ENCODE data around the gene PSEN1.

PSEN1 gene

GRCh38 chr14:73153272-73153671 is 17.0 kb downstream of the PSEN1 start:
- no peak for DNase-seq (ENCODE audit: low spot score)
- Histone ChIP-seq H3K9ac (ENCODE audit: low read depth, low read length, poor library complexity) (no peak overlapping the region), H3K18ac (ENCODE audit: low read length) (no peak overlapping the region), H3K14ac (ENCODE audit: low read length) (no peak overlapping the region), H2BK12ac (ENCODE audit: low read length) (no peak overlapping the region), H2BK5ac (ENCODE audit: low read length) (no peak overlapping the region), H3K27ac (replicated peaks; ENCODE audit: low read length) (no peak overlapping the region), H3K4me3 (ENCODE audit: low read length in 2 of 2) (no peak overlapping the region), H4K91ac (ENCODE audit: low read depth, low read length, poor library complexity) (no peak overlapping the region), H3K79me1 (ENCODE audit: low read depth, low read length) (peaks cover 3% of the 10 kb centered on the region), H4K8ac (ENCODE audit: low read depth, low read length) (no peak overlapping the region), H2AK5ac (ENCODE audit: low read depth, low read length) (no peak overlapping the region), H3K9me3 (replicated peaks in 1 of 2; ENCODE audit: control insufficient read depth in 2 of 2, insufficient read depth in 1 of 2, low read depth in 1 of 2, low read length in 2 of 2) (no peaks in the 10 kb centered on the region), H3K27me3 (ENCODE audit: control insufficient read depth in 3 of 3, insufficient read depth in 3 of 3, low read depth in 1 of 3, low read length in 3 of 3) (no peaks in the 10 kb centered on the region), H3K4ac (ENCODE audit: low read length) (no peak overlapping the region), H2BK120ac (ENCODE audit: low read depth, low read length) (no peak overlapping the region), H3K36me3 (replicated peaks in 1 of 2; ENCODE audit: control insufficient read depth in 2 of 2, insufficient read depth in 2 of 2, low read length in 2 of 2) (peaks cover 6 to 85% of the 10 kb centered on the region in 2 donors), H3K4me2 (ENCODE audit: insufficient read depth, low read length, poor library complexity, severe bottlenecking) (no peak overlapping the region), H3K4me1 (ENCODE audit: control insufficient read depth in 2 of 2, insufficient read depth in 1 of 2, low read depth in 1 of 2, low read length in 2 of 2) (no peaks in the 10 kb centered on the region), H2BK15ac (ENCODE audit: low read length) (no peak overlapping the region), H3K23ac (ENCODE audit: low read depth, low read length, poor library complexity) (no peak overlapping the region), H2AFZ (ENCODE audit: low read length) (no peak overlapping the region)

GRCh38 chr14:73162251-73162650 is 25.9 kb downstream of the PSEN1 start:
- H3K4me3 ChIP-seq (ENCODE audit: low read length in 2 of 2): no peak overlapping the region
- H3K23ac ChIP-seq (ENCODE audit: low read depth, low read length, poor library complexity): no peak overlapping the region
- no peak overlapping the region for H3K18ac ChIP-seq (ENCODE audit: low read length)
- no peak overlapping the region for H3K4ac ChIP-seq (ENCODE audit: low read length)
- H2AK5ac ChIP-seq (ENCODE audit: low read depth, low read length): no peak overlapping the region
- no peak overlapping the region for H3K14ac ChIP-seq (ENCODE audit: low read length)
- H3K9ac ChIP-seq (ENCODE audit: low read depth, low read length, poor library complexity): no peak overlapping the region
- H3K27me3 ChIP-seq (ENCODE audit: control insufficient read depth in 3 of 3, insufficient read depth in 3 of 3, low read depth in 1 of 3, low read length in 3 of 3): no peaks in the 10 kb centered on the region
- no peak overlapping the region for H2BK15ac ChIP-seq (ENCODE audit: low read length)
- no CpG with 5 or more reads among the region's 11 CpGs for WGBS, 2 donors (ENCODE audit: extremely low coverage in 2 of 2, insufficient read length in 2 of 2, insufficient replicate concordance in 1 of 2)
- no peaks in the 10 kb centered on the region for H3K4me1 ChIP-seq (ENCODE audit: control insufficient read depth in 2 of 2, insufficient read depth in 1 of 2, low read depth in 1 of 2, low read length in 2 of 2)
- H3K27ac ChIP-seq (replicated peaks; ENCODE audit: low read length): no peak overlapping the region
- H2BK120ac ChIP-seq (ENCODE audit: low read depth, low read length): no peak overlapping the region
- H3K79me1 ChIP-seq (ENCODE audit: low read depth, low read length): no peaks in the 10 kb centered on the region
- H3K9me3 ChIP-seq (replicated peaks in 1 of 2; ENCODE audit: control insufficient read depth in 2 of 2, insufficient read depth in 1 of 2, low read depth in 1 of 2, low read length in 2 of 2): peaks cover 0 to 3% of the 10 kb centered on the region in 2 donors
- no peak overlapping the region for H2BK12ac ChIP-seq (ENCODE audit: low read length)
- no peak overlapping the region for H3K4me2 ChIP-seq (ENCODE audit: insufficient read depth, low read length, poor library complexity, severe bottlenecking)
- peaks cover 6 to 88% of the 10 kb centered on the region in 2 donors for H3K36me3 ChIP-seq (replicated peaks in 1 of 2; ENCODE audit: control insufficient read depth in 2 of 2, insufficient read depth in 2 of 2, low read length in 2 of 2)
- no peak overlapping the region for H2AFZ ChIP-seq (ENCODE audit: low read length)
- no peak overlapping the region for H4K8ac ChIP-seq (ENCODE audit: low read depth, low read length)
- no peak overlapping the region for H4K91ac ChIP-seq (ENCODE audit: low read depth, low read length, poor library complexity)
- no peak for DNase-seq (ENCODE audit: low spot score)
- no peak overlapping the region for H2BK5ac ChIP-seq (ENCODE audit: low read length)

- Histone ChIP-seq H3K4me2 (ENCODE audit: insufficient read depth, low read length, poor library complexity, severe bottlenecking) (no peak overlapping the region), H3K14ac (ENCODE audit: low read length) (no peak overlapping the region), H3K4me1 (ENCODE audit: control insufficient read depth in 2 of 2, insufficient read depth in 1 of 2, low read depth in 1 of 2, low read length in 2 of 2) (peaks cover 0 to 13% of the 10 kb centered on the region in 2 donors), H3K4me3 (ENCODE audit: low read length in 2 of 2) (no peak overlapping the region), H3K23ac (ENCODE audit: low read depth, low read length, poor library complexity) (no peak overlapping the region), H2AK5ac (ENCODE audit: low read depth, low read length) (no peak overlapping the region), H2BK120ac (ENCODE audit: low read depth, low read length) (no peak overlapping the region), H3K18ac (ENCODE audit: low read length) (no peak overlapping the region), H4K91ac (ENCODE audit: low read depth, low read length, poor library complexity) (no peak overlapping the region), H2AFZ (ENCODE audit: low read length) (no peak overlapping the region), H3K36me3 (replicated peaks in 1 of 2; ENCODE audit: control insufficient read depth in 2 of 2, insufficient read depth in 2 of 2, low read length in 2 of 2) (peaks cover 14 to 89% of the 10 kb centered on the region in 2 donors), H3K79me1 (ENCODE audit: low read depth, low read length) (no peaks in the 10 kb centered on the region), H3K27ac (replicated peaks; ENCODE audit: low read length) (no peak overlapping the region), H2BK15ac (ENCODE audit: low read length) (no peak overlapping the region), H3K4ac (ENCODE audit: low read length) (no peak overlapping the region), H3K9me3 (replicated peaks in 1 of 2; ENCODE audit: control insufficient read depth in 2 of 2, insufficient read depth in 1 of 2, low read depth in 1 of 2, low read length in 2 of 2) (no peaks in the 10 kb centered on the region), H2BK12ac (ENCODE audit: low read length) (no peak overlapping the region), H2BK5ac (ENCODE audit: low read length) (no peak overlapping the region), H4K8ac (ENCODE audit: low read depth, low read length) (no peak overlapping the region), H3K9ac (ENCODE audit: low read depth, low read length, poor library complexity) (no peak overlapping the region), H3K27me3 (ENCODE audit: control insufficient read depth in 3 of 3, insufficient read depth in 3 of 3, low read depth in 1 of 3, low read length in 3 of 3) (no peaks in the 10 kb centered on the region)
- DNase-seq (ENCODE audit: low spot score): no peak
- WGBS, 2 donors (ENCODE audit: extremely low coverage in 2 of 2, insufficient read length in 2 of 2, insufficient replicate concordance in 1 of 2): no CpG with 5 or more reads among the region's 1 CpG
Measured at GRCh38 chr14:73166399-73166798, 30.1 kb downstream of the PSEN1 start.

- no CpG with 5 or more reads among the region's 4 CpGs for WGBS, 2 donors (ENCODE audit: extremely low coverage in 2 of 2, insufficient read length in 2 of 2, insufficient replicate concordance in 1 of 2)
Measured at GRCh38 chr14:73167727-73168126, 31.4 kb downstream of the PSEN1 start.

More at GRCh38 chr14:73167727-73168126, 31.4 kb downstream of the PSEN1 start:
- Histone ChIP-seq H4K8ac (ENCODE audit: low read depth, low read length) (no peak overlapping the region), H3K4ac (ENCODE audit: low read length) (no peak overlapping the region), H3K4me3 (ENCODE audit: low read length in 2 of 2) (no peak overlapping the region), H2BK5ac (ENCODE audit: low read length) (no peak overlapping the region), H3K27ac (replicated peaks; ENCODE audit: low read length) (no peak overlapping the region), H3K18ac (ENCODE audit: low read length) (no peak overlapping the region), H3K9me3 (replicated peaks in 1 of 2; ENCODE audit: control insufficient read depth in 2 of 2, insufficient read depth in 1 of 2, low read depth in 1 of 2, low read length in 2 of 2) (no peaks in the 10 kb centered on the region), H3K4me2 (ENCODE audit: insufficient read depth, low read length, poor library complexity, severe bottlenecking) (no peak overlapping the region), H3K9ac (ENCODE audit: low read depth, low read length, poor library complexity) (no peak overlapping the region), H4K91ac (ENCODE audit: low read depth, low read length, poor library complexity) (no peak overlapping the region), H2BK120ac (ENCODE audit: low read depth, low read length) (no peak overlapping the region), H2AFZ (ENCODE audit: low read length) (no peak overlapping the region), H3K36me3 (replicated peaks in 1 of 2; ENCODE audit: control insufficient read depth in 2 of 2, insufficient read depth in 2 of 2, low read length in 2 of 2) (peaks cover 15 to 90% of the 10 kb centered on the region in 2 donors), H2BK12ac (ENCODE audit: low read length) (no peak overlapping the region), H3K79me1 (ENCODE audit: low read depth, low read length) (no peaks in the 10 kb centered on the region), H3K27me3 (ENCODE audit: control insufficient read depth in 3 of 3, insufficient read depth in 3 of 3, low read depth in 1 of 3, low read length in 3 of 3) (no peaks in the 10 kb centered on the region), H3K14ac (ENCODE audit: low read length) (no peak overlapping the region), H3K4me1 (ENCODE audit: control insufficient read depth in 2 of 2, insufficient read depth in 1 of 2, low read depth in 1 of 2, low read length in 2 of 2) (peaks cover 0 to 13% of the 10 kb centered on the region in 2 donors), H2BK15ac (ENCODE audit: low read length) (no peak overlapping the region), H3K23ac (ENCODE audit: low read depth, low read length, poor library complexity) (no peak overlapping the region), H2AK5ac (ENCODE audit: low read depth, low read length) (no peak overlapping the region)
- DNase-seq (ENCODE audit: low spot score): no peak
